Upper lobe of left lung (tissue), 4 donors: ENCODE results near the gene TOX2.

ENCODE experiments used
- CTCF ChIP-seq, 6 experiments: fragments of 450-650 bp in 4 of 6; fragments of 200-600 bp in 2 of 6; sonication (generic) in 2 of 6; IDR thresholded peaks; one replicate each; pipeline ENCODE4 v1.5.1; 2016 to 2019; ENCODE audit warnings: antibody characterized with exemption in 6 of 6
- EP300 ChIP-seq, 4 donors: sonication (generic); formaldehyde crosslinking; IDR thresholded peaks; one replicate each; pipeline ENCODE4 v1.5.1; 2017; ENCODE audit warnings: antibody characterized with exemption in 4 of 4, control low read depth in 2 of 4
- POLR2A ChIP-seq, 4 donors: fragments of 450-650 bp; IDR thresholded peaks; one replicate each; pipeline ENCODE4 v1.5.1; 2016 to 2017; ENCODE audit warnings: antibody characterized with exemption in 4 of 4, mild to moderate bottlenecking in 2 of 4
- POLR2AphosphoS5 ChIP-seq, 2 donors: sonication (generic); formaldehyde crosslinking; IDR thresholded peaks; one replicate each; pipeline ENCODE4 v1.5.1; 2017; ENCODE audit warnings: antibody characterized with exemption in 2 of 2

- no peak for TF ChIP-seq CTCF (IDR thresholded peaks at IDR 0.05)
- no peak for TF ChIP-seq EP300 (IDR thresholded peaks at IDR 0.05)
- no peak for TF ChIP-seq POLR2AphosphoS5 (IDR thresholded peaks at IDR 0.05)
- no peak for TF ChIP-seq POLR2A (IDR thresholded peaks at IDR 0.05)
Measured at GRCh38 chr20:43999848-44000247, 85.2 kb downstream of the TOX2 start.
